Neural cell (in vitro differentiated cells): ENCODE results near the gene TSC22D3. TPM values are rescaled to one million over a fixed set of nuclear protein-coding genes. Genes with fewer than 3 reads are reported as not detected.

Source experiments
- H2AFZ ChIP-seq: fragments of 200-600, 300-800 bp; sonication (generic), shearing (Covaris generic); 2 replicates; pipeline ENCODE4 v1.6.0; 2014; ENCODE audit warnings: low read depth, mild to moderate bottlenecking, antibody characterized with exemption, low read length, moderate library complexity
- H3F3A ChIP-seq: fragments of 200-600 bp; shearing (Covaris generic); 2 replicates; pipeline ENCODE4 v1.6.1; 2016; ENCODE audit warnings: mild to moderate bottlenecking, moderate library complexity, mixed read lengths, antibody characterized with exemption, low read length; ENCODE audit not compliant: insufficient read depth, poor library complexity, severe bottlenecking
- H3K27ac ChIP-seq: fragments of 200-600, 300-800 bp; sonication (generic), shearing (Covaris generic); 2 replicates; pipeline ENCODE4 v1.5.1; 2014; ENCODE audit warnings: mild to moderate bottlenecking, low read length, moderate library complexity
- H3K27me3 ChIP-seq: fragments of 300-800, 200-600 bp; sonication (generic), shearing (Covaris generic); 2 replicates; pipeline ENCODE4 v1.6.0; 2014; ENCODE audit warnings: mild to moderate bottlenecking, low read depth, low read length, moderate library complexity; ENCODE audit not compliant: insufficient read depth
- H3K36me3 ChIP-seq: fragments of 300-800, 200-600 bp; sonication (generic), shearing (Covaris generic); 2 replicates; pipeline ENCODE4 v1.5.1; 2014; ENCODE audit warnings: mild to moderate bottlenecking, antibody characterized with exemption, low read length, moderate library complexity; ENCODE audit not compliant: insufficient read depth
- H3K4me2 ChIP-seq: fragments of 300-800, 200-600 bp; sonication (generic), shearing (Covaris generic); 2 replicates; pipeline ENCODE4 v1.6.0; 2014; ENCODE audit warnings: mild to moderate bottlenecking, low read length
- H3K4me3 ChIP-seq: fragments of 300-800, 200-600 bp; sonication (generic), shearing (Covaris generic); 2 replicates; pipeline ENCODE4 v1.5.1; 2014; ENCODE audit warnings: mild to moderate bottlenecking, low read length, moderate library complexity
- H3K79me2 ChIP-seq: fragments of 200-600 bp; shearing (Covaris generic); replicated peaks from 2 replicates; pipeline ENCODE4 v1.6.0; 2014; ENCODE audit warnings: mild to moderate bottlenecking, low read length, moderate library complexity; ENCODE audit not compliant: insufficient read depth
- H3K9ac ChIP-seq: fragments of 300-800, 200-600 bp; sonication (generic), shearing (Covaris generic); 2 replicates; pipeline ENCODE4 v1.6.1; 2016; ENCODE audit warnings: mild to moderate bottlenecking, low read length, mixed read lengths
- H3K9me2 ChIP-seq: fragments of 200-600 bp; shearing (Covaris generic); 2 replicates; pipeline ENCODE4 v1.6.1; 2016; ENCODE audit warnings: mild to moderate bottlenecking, low read length, mixed read lengths; ENCODE audit not compliant: insufficient read depth
- H3K9me3 ChIP-seq: fragments of 200-600, 300-800 bp; sonication (generic), shearing (Covaris generic); 2 replicates; pipeline ENCODE4 v1.6.1; 2016; ENCODE audit warnings: mild to moderate bottlenecking, mixed run types, low read length, moderate library complexity, mixed read lengths
- H4K20me1 ChIP-seq: fragments of 200-600 bp; shearing (Covaris generic); 2 replicates; pipeline ENCODE4 v1.6.1; 2016; ENCODE audit warnings: mild to moderate bottlenecking, mixed run types; ENCODE audit not compliant: insufficient read depth
- CTCF ChIP-seq: fragments of 450-650 bp; IDR thresholded peaks from 2 replicates; pipeline ENCODE4 v1.5.1; 2014; ENCODE audit warnings: antibody characterized with exemption, mild to moderate bottlenecking, moderate library complexity; ENCODE audit not compliant: poor library complexity, severe bottlenecking
- EP300 ChIP-seq: fragments of 450-650 bp; conservative IDR thresholded peaks from 2 replicates; pipeline ENCODE4 v1.6.1; 2014; ENCODE audit warnings: antibody characterized with exemption, mild to moderate bottlenecking, moderate library complexity; ENCODE audit not compliant: poor library complexity, severe bottlenecking
- EZH2 ChIP-seq: fragments of 200-600, 300-800 bp; shearing (Covaris generic), sonication (generic); IDR thresholded peaks from 2 replicates; pipeline ENCODE4 v1.6.1; 2014; ENCODE audit warnings: antibody characterized with exemption, low read length, borderline replicate concordance, mild to moderate bottlenecking; ENCODE audit not compliant: insufficient read depth, poor library complexity, severe bottlenecking
- MXI1 ChIP-seq: fragments of 450-650 bp; conservative IDR thresholded peaks from 2 replicates; pipeline ENCODE4 v1.6.1; 2014; ENCODE audit warnings: antibody characterized with exemption, mild to moderate bottlenecking; ENCODE audit not compliant: poor library complexity, severe bottlenecking
- POLR2AphosphoS5 ChIP-seq: IDR thresholded peaks from 2 replicates; pipeline ENCODE4 v1.6.1; 2012
- RAD21 ChIP-seq: fragments of 450-650 bp; conservative IDR thresholded peaks from 2 replicates; pipeline ENCODE4 v1.6.1; 2014; ENCODE audit warnings: antibody characterized with exemption, mild to moderate bottlenecking, moderate library complexity
- REST ChIP-seq: IDR thresholded peaks from 2 replicates; pipeline ENCODE4 v1.6.1; 2012; ENCODE audit warnings: borderline replicate concordance
- SMC3 ChIP-seq: fragments of 450-650 bp; conservative IDR thresholded peaks from 2 replicates; pipeline ENCODE4 v1.6.1; 2014; ENCODE audit warnings: antibody characterized with exemption, mild to moderate bottlenecking, moderate library complexity; ENCODE audit not compliant: poor library complexity
- TAF1 ChIP-seq: IDR thresholded peaks from 2 replicates; pipeline ENCODE4 v1.6.1; 2012; ENCODE audit warnings: low read depth
- polyA plus RNA-seq: library from polyadenylated mRNA; depleted of rRNA; stranded (reverse); fragments of >200 nt; gene quantifications from 2 replicates; pipeline ENCODE4 v1.2.3, GENCODE V29; 2014

TSC22D3 gene
- polyA plus RNA-seq, 1 donor from 2014 or later = 96.8 TPM

GRCh38 chrX:107775000-107775733 is 420 bp downstream of the TSC22D3 start:
- Histone ChIP-seq H3K9me2 (no peaks in the 10 kb centered on the region), H3K4me2 (no peak overlapping the region), H3K9ac (no peak overlapping the region), H3F3A (no peaks in the 10 kb centered on the region), H3K36me3 (no peaks in the 10 kb centered on the region), H3K4me3 (peak overlapping the region; percentile 68), H3K9me3 (no peaks in the 10 kb centered on the region), H4K20me1 (no peaks in the 10 kb centered on the region), H3K79me2 (no peaks in the 10 kb centered on the region), H3K27ac (no peak overlapping the region), H2AFZ (no peak overlapping the region), H3K27me3 (peaks cover 20% of the 10 kb centered on the region)
- TF ChIP-seq SMC3 (no peak), POLR2AphosphoS5 (no peak)

DNA sequence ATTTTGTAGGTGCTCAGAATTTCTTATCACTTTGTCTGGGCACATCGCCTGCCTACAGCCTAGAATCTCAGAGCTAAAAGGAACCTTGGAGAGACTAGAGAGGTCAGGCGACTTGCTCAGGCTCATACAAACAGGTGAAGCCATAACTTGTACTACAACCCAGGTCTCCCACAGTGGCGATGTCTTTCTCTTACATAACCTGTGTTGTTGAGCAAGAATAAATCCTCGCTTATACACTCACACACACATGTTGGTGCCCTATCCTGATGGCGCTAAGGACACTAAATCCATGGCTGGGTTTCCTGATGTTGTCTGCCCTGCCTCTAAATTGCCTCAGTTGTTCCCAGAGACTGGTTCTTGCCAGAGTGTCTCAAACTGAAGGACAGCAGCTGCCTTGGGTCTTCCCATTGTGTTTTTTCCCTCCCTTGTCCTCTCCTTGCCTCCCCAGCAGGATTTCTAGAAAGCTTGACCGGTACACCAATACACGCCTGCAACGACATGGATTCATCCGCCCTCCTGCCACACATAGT is 1.6 kb downstream of the TSC22D3 start:
- H3K36me3 ChIP-seq = no peaks in the 10 kb centered on the region
- H3K79me2 ChIP-seq = no peaks in the 10 kb centered on the region
- H4K20me1 ChIP-seq = no peaks in the 10 kb centered on the region
- H3K4me2 ChIP-seq = no peak overlapping the region
- H3K9me3 ChIP-seq = no peaks in the 10 kb centered on the region
- no peaks in the 10 kb centered on the region for H3K9me2 ChIP-seq
- H3K27me3 ChIP-seq = peaks cover 20% of the 10 kb centered on the region
- TF ChIP-seq RAD21 = no peak
- TF ChIP-seq SMC3 = no peak
- no peak for TF ChIP-seq EZH2
- H3K4me3 ChIP-seq = no peak overlapping the region
- H3F3A ChIP-seq = no peaks in the 10 kb centered on the region
- H3K9ac ChIP-seq = no peak overlapping the region
- no peak overlapping the region for H2AFZ ChIP-seq
- no peak overlapping the region for H3K27ac ChIP-seq

GRCh38 chrX:107773206-107773605 is 2.4 kb downstream of the TSC22D3 start:
- Histone ChIP-seq H3K4me2 (no peak overlapping the region), H3K36me3 (no peaks in the 10 kb centered on the region), H3K27me3 (peaks cover 20% of the 10 kb centered on the region), H2AFZ (no peak overlapping the region), H3F3A (no peaks in the 10 kb centered on the region), H3K79me2 (no peaks in the 10 kb centered on the region), H3K9ac (no peak overlapping the region), H3K27ac (no peak overlapping the region), H3K9me3 (no peaks in the 10 kb centered on the region), H3K9me2 (no peaks in the 10 kb centered on the region), H3K4me3 (no peak overlapping the region), H4K20me1 (no peaks in the 10 kb centered on the region)
- TF ChIP-seq TAF1 (no peak), POLR2AphosphoS5 (no peak), RAD21 (no peak), CTCF (no peak), EP300 (no peak), EZH2 (no peak), MXI1 (no peak), SMC3 (no peak), REST (no peak)
